AG09309 (cell line): ENCODE measurements around the gene CORO7.

Source experiments
- DNase-seq: peaks from one replicate; pipeline ENCODE4 v3.0.0-alpha.2; 2010; ENCODE audit warnings: low read depth
- H3K4me3 ChIP-seq: 2 replicates; pipeline ENCODE4 v1.5.1; 2011; ENCODE audit warnings: mild to moderate bottlenecking, low read depth, low read length, moderate library complexity; ENCODE audit not compliant: control insufficient read depth
- CTCF ChIP-seq: IDR thresholded peaks from 2 replicates; pipeline ENCODE4 v1.5.1; 2011; ENCODE audit warnings: mild to moderate bottlenecking, low read depth, low read length, inconsistent platforms; ENCODE audit not compliant: insufficient read depth, control insufficient read depth; ENCODE audit errors: missing control alignments

Gene CORO7

GRCh38 chr16:4358831-4359561 lies 57.4 kb downstream of the CORO7 start:
- H3K4me3 ChIP-seq = no peak overlapping the region
- no peak for DNase-seq
- peak; percentile 96 for TF ChIP-seq CTCF

GRCh38 chr16:4358236-4358635 lies 58.2 kb downstream of the CORO7 start:
- TF ChIP-seq CTCF = no peak
- DNase-seq = no peak
- no peak overlapping the region for H3K4me3 ChIP-seq

GRCh38 chr16:4356820-4357219 lies 59.6 kb downstream of the CORO7 start:
- TF ChIP-seq CTCF = no peak
- no peak for DNase-seq
- no peak overlapping the region for H3K4me3 ChIP-seq

- no peak for DNase-seq
- H3K4me3 ChIP-seq = no peak overlapping the region
- no peak for TF ChIP-seq CTCF
Measured at GRCh38 chr16:4354512-4355409, 61.6 kb downstream of the CORO7 start.

GRCh38 chr16:4353675-4354074 lies 62.7 kb downstream of the CORO7 start:
- H3K4me3 ChIP-seq = no peak overlapping the region
- no peak for DNase-seq
- no peak for TF ChIP-seq CTCF

- H3K4me3 ChIP-seq = no peak overlapping the region
- DNase-seq = no peak
- no peak for TF ChIP-seq CTCF
Measured at GRCh38 chr16:4352843-4353242, 63.6 kb downstream of the CORO7 start.
